Neural progenitor cell (in vitro differentiated cells): ENCODE results near the gene OSGIN1. TPM values are rescaled to one million over a fixed set of nuclear protein-coding genes. Genes with fewer than 3 reads are reported as not detected.

Experiments
- DNase-seq: peaks from one replicate; pipeline ENCODE4 v3.0.0-alpha.2; 2016; ENCODE audit warnings: low spot score
- H2AFZ ChIP-seq: fragments of 200-600 bp; sonication (generic); replicated peaks from 2 replicates; pipeline ENCODE4 v1.6.1; 2016; ENCODE audit warnings: antibody characterized with exemption
- H3F3A ChIP-seq: fragments of 200-600 bp; sonication (generic); 2 replicates; pipeline ENCODE4 v1.6.1; 2016; ENCODE audit warnings: antibody characterized with exemption, low read depth
- H3K27ac ChIP-seq: fragments of 200-600 bp; sonication (generic); 2 replicates; pipeline ENCODE4 v1.5.1; 2016; ENCODE audit warnings: mild to moderate bottlenecking
- H3K27me3 ChIP-seq: fragments of 200-600 bp; sonication (generic); 2 replicates; pipeline ENCODE4 v1.6.1; 2016; ENCODE audit warnings: mild to moderate bottlenecking, moderate library complexity
- H3K36me3 ChIP-seq: fragments of 200-600 bp; sonication (generic); 2 replicates; pipeline ENCODE4 v1.5.1; 2016
- H3K4me1 ChIP-seq: fragments of 200-600 bp; sonication (generic); 2 replicates; pipeline ENCODE4 v1.6.1; 2016; ENCODE audit warnings: mixed run types
- H3K4me2 ChIP-seq: fragments of 200-600 bp; sonication (generic); 2 replicates; pipeline ENCODE4 v1.6.1; 2016
- H3K4me3 ChIP-seq: fragments of 200-600 bp; sonication (generic); 2 replicates; pipeline ENCODE4 v1.5.1; 2016
- H3K79me2 ChIP-seq: fragments of 200-600 bp; sonication (generic); 2 replicates; pipeline ENCODE4 v1.6.1; 2016; ENCODE audit warnings: low read depth
- H3K9ac ChIP-seq: fragments of 200-600 bp; sonication (generic); 2 replicates; pipeline ENCODE4 v1.6.1; 2016
- H3K9me3 ChIP-seq: fragments of 200-600 bp; sonication (generic); 2 replicates; pipeline ENCODE4 v1.5.1; 2016; ENCODE audit warnings: low read depth
- H4K20me1 ChIP-seq: fragments of 200-600 bp; sonication (generic); 2 replicates; pipeline ENCODE4 v1.6.1; 2016; ENCODE audit warnings: low read depth
- H3K27ac Mint-ChIP-seq: 3 replicates; pipeline ENCODE4 v1.8.0; 2021; ENCODE audit warnings: mixed read lengths
- H3K27me3 Mint-ChIP-seq: 2 replicates; pipeline ENCODE4 v1.8.0; 2022; ENCODE audit warnings: low read depth, mild to moderate bottlenecking, inconsistent platforms, moderate library complexity, mixed read lengths; ENCODE audit not compliant: insufficient read depth
- H3K36me3 Mint-ChIP-seq: 3 replicates; pipeline ENCODE4 v1.8.0; 2021; ENCODE audit warnings: mixed read lengths
- H3K4me1 Mint-ChIP-seq: 3 replicates; pipeline ENCODE4 v1.8.0; 2021; ENCODE audit warnings: mixed read lengths
- H3K4me3 Mint-ChIP-seq: 3 replicates; pipeline ENCODE4 v1.8.0; 2021; ENCODE audit warnings: mild to moderate bottlenecking, moderate library complexity, mixed read lengths
- H3K9me3 Mint-ChIP-seq: 3 replicates; pipeline ENCODE4 v1.8.0; 2020; ENCODE audit warnings: mixed read lengths
- CTCF ChIP-seq: fragments of 200-600 bp; sonication (generic); IDR thresholded peaks from 2 replicates; pipeline ENCODE4 v1.5.1; 2017; ENCODE audit warnings: antibody characterized with exemption, mild to moderate bottlenecking
- EZH2 ChIP-seq: fragments of 200-600 bp; sonication (generic); IDR thresholded peaks from 2 replicates; pipeline ENCODE4 v1.6.1; 2017; ENCODE audit warnings: antibody characterized with exemption, mild to moderate bottlenecking, moderate library complexity
- EZH2phosphoT487 ChIP-seq: fragments of 200-600 bp; sonication (generic); IDR thresholded peaks from 2 replicates; pipeline ENCODE4 v1.6.1; 2017; ENCODE audit warnings: antibody characterized with exemption
- total RNA-seq: library from RNA; depleted of rRNA; stranded (reverse); fragments of >200 nt; gene quantifications from 2 replicates; pipeline ENCODE4 v1.2.3, GENCODE V29; 2015; ENCODE audit warnings: low replicate concordance

The OSGIN1 gene
- total RNA-seq, 1 donor from 2014 or later, result not detected

DNA sequence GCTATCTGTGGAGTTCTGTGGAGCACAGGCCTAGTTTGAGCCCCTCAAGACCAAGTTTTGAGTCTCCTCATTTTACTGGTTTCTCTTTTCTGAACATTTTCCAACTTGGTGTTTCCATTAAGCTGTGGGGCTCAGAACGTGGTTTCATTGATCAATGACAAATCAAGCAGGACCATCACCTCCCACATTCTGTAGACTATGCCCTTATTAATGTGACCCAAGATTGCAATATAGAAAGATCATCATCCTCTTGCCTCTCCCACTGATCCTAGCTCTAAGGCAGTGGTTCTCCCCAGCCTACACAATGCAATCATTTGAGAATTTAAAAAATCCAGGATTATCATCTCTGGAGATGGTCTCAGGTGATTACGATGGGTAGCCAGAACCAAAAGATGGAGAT, 15.8 kb upstream of the OSGIN1 start:
- peaks cover 2% of the 10 kb centered on the region for H3K36me3 Mint-ChIP-seq
- H3K27me3 Mint-ChIP-seq, result peaks cover 11% of the 10 kb centered on the region
- H2AFZ ChIP-seq, result no peak overlapping the region

DNA sequence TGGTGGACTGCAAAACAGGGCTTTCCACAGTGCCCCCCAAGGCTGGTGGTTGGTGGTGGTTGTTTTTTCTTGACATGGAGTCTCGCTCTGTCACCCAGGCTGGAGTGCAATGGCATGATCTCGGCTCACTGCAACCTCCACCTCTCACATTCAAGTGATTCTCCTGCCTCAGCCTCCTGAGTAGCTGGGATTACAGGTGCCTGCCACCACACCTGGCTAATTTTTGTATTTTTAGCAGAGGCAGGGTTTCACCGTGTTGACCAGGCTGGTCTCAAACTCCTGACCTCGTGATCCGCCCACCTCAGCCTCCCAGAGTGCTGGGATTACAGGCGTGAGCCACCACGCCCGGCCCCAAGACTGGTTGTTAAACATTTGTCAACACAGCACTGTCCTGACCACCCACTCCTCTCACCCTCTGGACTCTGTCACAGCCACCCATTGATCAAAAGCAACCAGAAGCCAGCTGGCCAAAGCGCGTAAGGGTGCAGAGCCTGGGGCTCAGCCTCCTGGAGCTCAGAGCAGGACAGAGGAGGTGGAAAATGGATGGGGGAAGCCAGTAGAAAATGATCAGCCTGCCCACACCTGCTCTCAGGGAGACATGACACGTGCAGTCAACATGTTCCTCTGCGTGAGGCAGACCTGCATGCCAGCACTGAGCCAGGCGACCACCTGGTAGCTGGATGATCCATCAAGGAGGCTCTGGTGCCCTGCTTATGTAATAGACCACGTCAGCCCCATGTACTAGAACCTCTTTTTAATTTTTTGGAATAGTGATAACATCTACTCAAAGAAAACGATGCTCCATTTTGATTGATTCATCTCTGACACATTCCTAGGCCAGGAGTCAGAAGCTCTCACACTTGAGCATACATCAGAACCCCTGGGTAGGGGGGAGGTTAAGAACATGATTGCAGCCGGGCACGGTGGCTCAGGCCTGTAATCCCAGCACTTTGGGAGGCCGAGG, 14.8 kb upstream of the OSGIN1 start:
- H3K27ac ChIP-seq, result no peak overlapping the region
- no peak overlapping the region for H3K4me3 ChIP-seq
- peaks cover 2% of the 10 kb centered on the region for H3K36me3 Mint-ChIP-seq
- H3K4me3 Mint-ChIP-seq, result no peak overlapping the region
- no peak for DNase-seq
- no peak overlapping the region for H3K4me2 ChIP-seq
- peaks cover 5% of the 10 kb centered on the region for H3K4me1 ChIP-seq
- no peak overlapping the region for H3K27ac Mint-ChIP-seq
- no peaks in the 10 kb centered on the region for H3K79me2 ChIP-seq
- H3K27me3 Mint-ChIP-seq, result peaks cover 11% of the 10 kb centered on the region
- H3K9me3 Mint-ChIP-seq, result no peaks in the 10 kb centered on the region
- TF ChIP-seq EZH2phosphoT487 (no peak), CTCF (no peak), EZH2 (no peak)
- no peaks in the 10 kb centered on the region for H3K36me3 ChIP-seq
- no peaks in the 10 kb centered on the region for H3F3A ChIP-seq
- peaks cover 26% of the 10 kb centered on the region for H3K4me1 Mint-ChIP-seq
- H3K9me3 ChIP-seq, result no peaks in the 10 kb centered on the region
- no peak overlapping the region for H3K9ac ChIP-seq
- H4K20me1 ChIP-seq, result no peaks in the 10 kb centered on the region
- H3K27me3 ChIP-seq, result no peaks in the 10 kb centered on the region
- no peak overlapping the region for H2AFZ ChIP-seq

More for the DNA sequence above, 15.8 kb upstream of the OSGIN1 start:
- Histone ChIP-seq H3K4me1 (peaks cover 5% of the 10 kb centered on the region), H3K9me3 (no peaks in the 10 kb centered on the region), H3K9ac (no peak overlapping the region), H3K27ac (no peak overlapping the region), H3F3A (no peaks in the 10 kb centered on the region), H4K20me1 (no peaks in the 10 kb centered on the region), H3K36me3 (no peaks in the 10 kb centered on the region), H3K79me2 (no peaks in the 10 kb centered on the region), H3K4me2 (no peak overlapping the region), H3K4me3 (no peak overlapping the region), H3K27me3 (no peaks in the 10 kb centered on the region)
- no peak for DNase-seq
- Mint-ChIP-seq H3K27ac (no peak overlapping the region), H3K9me3 (no peaks in the 10 kb centered on the region), H3K4me3 (no peak overlapping the region), H3K4me1 (peaks cover 23% of the 10 kb centered on the region)
- no peak for TF ChIP-seq EZH2phosphoT487
- TF ChIP-seq CTCF, result no peak

GRCh38 chr16:83939266-83939855, 13.7 kb upstream of the OSGIN1 start:
- H3K36me3 Mint-ChIP-seq, result peaks cover 2% of the 10 kb centered on the region
- Histone ChIP-seq H3F3A (no peaks in the 10 kb centered on the region), H3K4me3 (no peak overlapping the region), H3K36me3 (no peaks in the 10 kb centered on the region), H3K4me1 (peaks cover 5% of the 10 kb centered on the region), H4K20me1 (no peaks in the 10 kb centered on the region), H2AFZ (no peak overlapping the region), H3K79me2 (no peaks in the 10 kb centered on the region), H3K9ac (no peak overlapping the region), H3K9me3 (no peaks in the 10 kb centered on the region), H3K27me3 (no peaks in the 10 kb centered on the region), H3K4me2 (no peak overlapping the region), H3K27ac (no peak overlapping the region)
- DNase-seq, result no peak
- TF ChIP-seq EZH2 (no peak), CTCF (no peak), EZH2phosphoT487 (no peak)
- peaks cover 5% of the 10 kb centered on the region for H3K27me3 Mint-ChIP-seq
- peak overlapping the region; percentile 10 for H3K27ac Mint-ChIP-seq
- H3K4me1 Mint-ChIP-seq, result peaks cover 20% of the 10 kb centered on the region
- H3K4me3 Mint-ChIP-seq, result no peak overlapping the region
- no peaks in the 10 kb centered on the region for H3K9me3 Mint-ChIP-seq
